IPS-18a (cell line): Measurements from ENCODE around the gene DYSF.

Experiments
- H3K27ac ChIP-seq: one replicate; pipeline ENCODE4 v1.5.1; 2013; ENCODE audit warnings: low read length
- H3K27me3 ChIP-seq: one replicate; pipeline ENCODE4 v1.6.1; 2013; ENCODE audit warnings: mild to moderate bottlenecking, low read length; ENCODE audit not compliant: control insufficient read depth, insufficient read depth
- H3K36me3 ChIP-seq: one replicate; pipeline ENCODE4 v1.6.1; 2013; ENCODE audit warnings: low read depth, low read length; ENCODE audit not compliant: control insufficient read depth
- H3K4me1 ChIP-seq: one replicate; pipeline ENCODE4 v1.6.1; 2013; ENCODE audit warnings: low read depth, low read length; ENCODE audit not compliant: control insufficient read depth
- H3K4me3 ChIP-seq: one replicate; pipeline ENCODE4 v1.5.1; 2013; ENCODE audit warnings: low read length
- H3K9ac ChIP-seq: one replicate; pipeline ENCODE4 v1.6.1; 2013; ENCODE audit warnings: mild to moderate bottlenecking, low read length, moderate library complexity
- H3K9me3 ChIP-seq: one replicate; pipeline ENCODE4 v1.6.1; 2013; ENCODE audit warnings: low read depth, low read length; ENCODE audit not compliant: control insufficient read depth

The DYSF gene

DNA sequence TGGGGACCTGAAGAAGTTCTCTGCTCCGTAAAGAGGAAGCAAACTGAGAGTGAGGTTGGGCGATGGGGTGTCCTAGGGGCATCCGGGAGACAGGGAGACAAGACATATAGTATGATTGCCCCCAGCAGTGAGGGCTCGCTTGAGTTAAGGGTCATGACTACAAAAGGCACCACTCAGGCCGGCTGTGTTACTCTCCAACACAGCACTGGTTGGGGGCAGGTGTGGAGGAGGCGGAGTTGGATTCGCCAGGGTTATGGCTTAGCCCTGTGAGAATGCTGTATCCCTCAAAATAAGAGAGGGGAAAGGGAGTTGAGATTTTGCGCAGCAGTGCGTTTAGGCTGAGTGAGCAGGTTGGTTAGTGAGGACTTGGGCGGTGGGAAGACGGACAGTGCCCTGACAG, 12.0 kb downstream of the DYSF start:
- Histone ChIP-seq H3K27me3 (peaks cover 73% of the 10 kb centered on the region), H3K4me3 (peak overlapping the region; percentile 59), H3K9me3 (no peaks in the 10 kb centered on the region), H3K36me3 (no peaks in the 10 kb centered on the region), H3K9ac (no peak overlapping the region), H3K27ac (no peak overlapping the region), H3K4me1 (peaks cover 14% of the 10 kb centered on the region)

DNA sequence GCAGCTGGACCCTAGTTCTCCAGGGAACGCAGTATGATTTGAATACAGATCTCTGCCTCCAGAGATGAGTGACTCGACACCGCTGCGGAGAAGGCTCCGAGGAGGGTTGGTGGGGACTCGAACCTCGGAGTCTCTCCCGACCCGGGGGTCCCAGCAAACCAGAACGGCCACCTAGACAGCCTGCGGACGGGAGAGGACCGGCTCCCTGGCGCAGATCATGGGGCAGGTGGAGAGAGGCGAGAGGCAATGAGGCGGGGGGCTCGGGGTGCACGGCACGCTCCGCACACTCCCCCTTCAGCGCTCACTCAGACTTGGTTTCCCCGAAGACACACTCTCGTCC, 12.6 kb downstream of the DYSF start:
- Histone ChIP-seq H3K9ac (no peak overlapping the region), H3K27me3 (peaks cover 73% of the 10 kb centered on the region), H3K27ac (no peak overlapping the region), H3K9me3 (no peaks in the 10 kb centered on the region), H3K4me3 (peak overlapping the region; percentile 59), H3K36me3 (no peaks in the 10 kb centered on the region), H3K4me1 (peaks cover 11% of the 10 kb centered on the region)

DNA sequence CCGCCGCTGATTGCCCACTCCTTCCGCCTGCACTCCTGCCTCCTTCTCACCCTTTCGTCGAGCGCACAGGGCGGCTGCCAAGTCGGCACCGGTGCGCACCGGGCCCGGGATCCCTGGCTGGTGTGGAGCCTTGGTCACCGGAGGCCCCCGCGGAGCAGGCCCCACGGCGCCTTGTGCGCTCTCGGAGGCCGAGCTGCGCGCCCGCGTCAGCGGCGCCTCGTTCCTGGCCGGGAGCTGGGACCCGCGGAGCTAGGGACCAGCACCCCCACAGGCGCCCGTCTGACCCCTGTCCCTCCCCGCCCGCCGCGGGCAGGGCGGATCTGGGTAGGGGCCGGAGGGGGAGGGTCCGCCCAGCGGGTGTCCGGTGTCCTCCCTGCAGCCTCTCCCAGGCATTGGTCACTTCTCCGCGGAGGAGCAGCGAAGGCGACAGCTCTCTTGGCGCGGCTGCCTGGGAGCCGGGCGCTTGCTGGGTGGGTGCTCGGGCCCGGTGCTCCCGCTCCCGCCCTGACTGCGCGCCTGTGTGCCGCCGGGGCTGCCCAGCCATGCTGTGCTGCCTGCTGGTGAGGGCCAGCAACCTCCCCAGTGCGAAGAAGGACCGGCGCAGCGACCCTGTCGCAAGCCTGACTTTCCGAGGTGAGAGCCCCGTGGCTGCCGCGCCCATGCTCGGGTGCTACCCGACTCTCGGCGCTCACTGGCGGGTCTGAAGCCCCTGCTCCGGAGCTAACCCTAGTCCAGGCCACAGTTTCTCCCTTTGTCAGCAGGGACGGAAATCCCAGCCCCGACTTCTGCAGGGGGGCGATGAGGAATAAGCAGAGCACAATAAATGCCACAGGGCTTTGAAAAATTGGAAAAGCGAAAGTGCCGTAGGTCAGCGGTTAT, 13.2 kb downstream of the DYSF start:
- H3K4me3 ChIP-seq = peak overlapping the region; percentile 59
- peaks cover 69% of the 10 kb centered on the region for H3K27me3 ChIP-seq
- no peaks in the 10 kb centered on the region for H3K36me3 ChIP-seq
- H3K27ac ChIP-seq = no peak overlapping the region
- H3K9ac ChIP-seq = peak overlapping the region; percentile 1
- H3K9me3 ChIP-seq = no peaks in the 10 kb centered on the region
- peaks cover 11% of the 10 kb centered on the region for H3K4me1 ChIP-seq

DNA sequence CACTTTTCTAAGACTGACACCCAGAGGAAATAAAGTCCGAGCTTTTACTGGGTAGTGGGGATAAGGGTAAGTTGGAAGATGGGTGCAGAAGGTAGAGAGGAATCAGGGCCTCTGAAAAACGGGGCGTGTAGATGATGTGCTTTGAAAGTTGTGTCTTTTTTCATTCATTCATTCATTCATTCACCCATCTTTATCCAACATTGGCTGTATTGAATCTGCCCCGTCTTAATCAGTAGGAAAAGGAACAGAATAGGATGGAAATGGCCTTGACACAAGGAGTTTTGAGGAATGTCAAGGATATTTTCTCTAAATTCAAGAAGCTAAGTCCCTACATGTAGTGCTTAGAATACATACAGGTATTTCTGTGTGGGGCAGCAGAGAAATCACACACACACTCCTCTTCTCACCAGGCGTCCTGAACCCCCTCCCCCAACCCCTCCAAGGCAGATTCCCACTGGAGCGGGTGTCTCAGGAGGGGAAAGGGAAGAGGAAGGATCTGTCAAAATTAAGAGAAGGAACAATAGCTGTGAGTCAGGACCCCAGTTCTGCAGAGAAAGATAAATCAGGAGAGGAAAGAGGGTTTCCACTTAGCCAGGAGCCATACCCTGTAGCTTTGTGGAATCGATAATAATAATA, 13.9 kb downstream of the DYSF start:
- Histone ChIP-seq H3K27ac (no peak overlapping the region), H3K27me3 (peaks cover 62% of the 10 kb centered on the region), H3K9me3 (no peaks in the 10 kb centered on the region), H3K9ac (peak overlapping the region; percentile 1), H3K4me3 (peak overlapping the region; percentile 59), H3K36me3 (no peaks in the 10 kb centered on the region), H3K4me1 (peaks cover 11% of the 10 kb centered on the region)

DNA sequence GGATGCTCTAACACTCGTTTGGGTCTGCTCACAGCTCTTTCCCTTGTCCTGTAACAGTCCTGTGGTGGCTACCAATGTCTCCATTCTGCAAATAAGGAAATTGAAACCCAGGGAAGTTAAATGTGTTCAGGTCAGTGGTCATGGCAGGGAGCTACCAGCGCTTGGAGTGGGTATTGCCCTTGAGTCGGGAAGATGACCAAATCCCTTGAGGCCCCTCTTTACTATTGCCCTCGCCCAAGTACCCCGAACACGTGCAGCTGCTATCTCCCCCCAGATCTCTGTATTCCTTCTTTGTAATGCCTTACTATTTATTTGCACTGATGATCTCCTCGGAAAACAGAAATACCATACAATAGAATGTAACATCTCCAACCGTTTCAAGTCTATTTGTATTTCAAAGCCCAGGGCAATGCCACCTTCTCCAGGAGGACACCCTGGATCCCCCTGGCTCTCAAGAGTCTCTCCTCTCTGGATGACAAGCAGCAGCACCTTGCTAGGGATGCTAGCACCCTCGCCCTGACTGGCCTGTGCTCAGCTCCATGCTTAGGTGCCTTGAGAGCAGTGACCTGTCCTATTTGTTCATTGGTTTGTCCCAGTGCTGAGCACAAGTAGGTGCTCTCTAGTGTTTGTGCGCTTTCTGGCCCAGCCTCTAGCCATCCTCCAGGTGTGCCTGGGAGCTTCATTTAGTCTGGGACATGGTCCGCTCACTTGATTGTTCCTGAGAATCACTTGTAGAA, 15.1 kb downstream of the DYSF start:
- Histone ChIP-seq H3K27me3 (peaks cover 56% of the 10 kb centered on the region), H3K4me1 (peaks cover 11% of the 10 kb centered on the region), H3K4me3 (no peak overlapping the region), H3K9me3 (no peaks in the 10 kb centered on the region), H3K9ac (no peak overlapping the region), H3K36me3 (no peaks in the 10 kb centered on the region), H3K27ac (no peak overlapping the region)

DNA sequence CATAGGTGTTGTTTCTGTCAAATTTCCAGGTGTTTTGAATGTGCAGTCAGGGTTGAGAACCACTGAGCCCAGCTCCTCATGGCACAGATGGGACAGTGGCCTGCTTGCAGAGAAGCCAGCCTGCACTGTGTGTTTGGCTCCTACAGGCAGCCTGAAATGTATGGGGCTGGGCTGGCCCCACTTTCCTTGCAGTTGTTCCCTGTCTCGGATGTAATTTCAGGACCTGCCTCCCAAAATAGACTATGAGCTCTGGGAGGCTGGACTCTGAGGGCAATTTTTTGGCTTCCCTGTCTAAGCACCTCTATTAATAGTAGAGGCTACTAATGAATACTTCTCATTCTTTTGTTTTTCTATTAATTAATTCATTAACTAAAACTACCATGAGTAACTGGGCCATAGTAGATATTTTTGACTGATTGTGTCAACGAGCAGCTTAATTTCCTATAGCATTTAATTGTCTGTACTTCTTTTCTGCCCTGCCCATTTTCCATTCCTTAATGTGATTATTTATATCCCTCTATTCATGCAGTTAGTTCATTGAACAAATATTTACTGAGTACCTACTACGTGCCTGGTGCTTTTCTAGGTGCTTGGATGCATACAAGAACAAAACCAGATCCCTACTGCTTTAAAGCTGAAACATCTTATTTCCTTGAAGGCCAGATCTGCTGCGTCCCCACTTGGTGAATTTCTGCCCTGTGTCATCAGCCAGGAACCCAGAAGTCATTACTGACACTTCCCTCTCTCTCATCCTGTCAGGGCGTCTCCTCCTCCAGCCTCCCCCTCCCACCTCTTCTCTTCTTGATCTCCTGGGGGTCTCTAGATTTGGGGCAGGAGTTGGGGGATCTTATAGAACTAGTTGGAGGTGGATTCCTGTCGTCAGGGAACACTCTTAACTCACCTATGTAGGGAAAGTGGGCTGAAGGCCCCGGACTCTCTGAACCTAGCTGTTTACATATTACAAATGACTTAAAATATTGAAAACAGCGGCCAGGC, 16.3 kb downstream of the DYSF start:
- H3K27me3 ChIP-seq = peaks cover 44% of the 10 kb centered on the region
- no peaks in the 10 kb centered on the region for H3K36me3 ChIP-seq
- no peak overlapping the region for H3K27ac ChIP-seq
- no peak overlapping the region for H3K9ac ChIP-seq
- no peaks in the 10 kb centered on the region for H3K9me3 ChIP-seq
- H3K4me3 ChIP-seq = no peak overlapping the region
- H3K4me1 ChIP-seq = peaks cover 11% of the 10 kb centered on the region

DNA sequence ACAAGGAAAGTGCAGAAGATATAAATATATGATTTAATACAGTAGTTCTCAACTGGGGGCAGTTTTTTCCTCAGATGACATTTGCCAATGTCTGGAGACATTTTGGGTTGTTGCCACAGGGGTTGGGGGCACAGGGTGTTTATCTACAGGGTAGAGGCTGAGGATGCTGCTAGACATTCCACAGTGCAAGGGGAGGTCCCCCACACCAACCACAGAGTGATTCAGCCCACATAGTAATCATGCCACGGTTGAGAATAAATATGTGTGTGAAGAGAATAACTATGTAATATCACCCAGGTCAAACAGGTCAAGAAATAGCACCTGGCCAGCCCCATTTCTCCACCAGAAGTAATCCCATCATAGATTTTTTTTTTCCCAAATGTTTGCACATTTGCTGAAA, 17.9 kb downstream of the DYSF start:
- no peak overlapping the region for H3K27ac ChIP-seq
- no peaks in the 10 kb centered on the region for H3K9me3 ChIP-seq
- no peak overlapping the region for H3K4me3 ChIP-seq
- no peak overlapping the region for H3K9ac ChIP-seq
- no peaks in the 10 kb centered on the region for H3K36me3 ChIP-seq
- peaks cover 28% of the 10 kb centered on the region for H3K27me3 ChIP-seq
- H3K4me1 ChIP-seq = peaks cover 6% of the 10 kb centered on the region

DNA sequence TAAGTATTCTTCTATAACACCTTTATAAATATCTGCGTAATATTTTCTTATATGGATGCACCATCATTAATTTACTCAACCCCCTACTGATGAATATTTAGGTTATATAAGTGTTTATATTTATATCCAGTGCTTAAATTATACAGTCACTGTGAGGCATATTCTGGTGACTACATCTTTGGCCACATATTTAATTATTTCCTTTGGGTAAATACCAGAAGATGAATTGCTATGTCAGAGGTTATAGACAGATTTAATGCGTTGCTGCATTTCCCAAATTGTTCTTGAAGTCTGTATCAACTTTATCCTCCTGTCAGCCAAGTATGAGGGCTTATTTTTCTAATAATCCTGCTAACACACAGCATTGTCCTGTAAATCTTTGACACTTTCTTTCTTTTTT, 18.7 kb downstream of the DYSF start:
- peaks cover 20% of the 10 kb centered on the region for H3K27me3 ChIP-seq
- H3K27ac ChIP-seq = no peak overlapping the region
- no peaks in the 10 kb centered on the region for H3K36me3 ChIP-seq
- no peak overlapping the region for H3K4me3 ChIP-seq
- no peaks in the 10 kb centered on the region for H3K9me3 ChIP-seq
- H3K4me1 ChIP-seq = peaks cover 5% of the 10 kb centered on the region
- no peak overlapping the region for H3K9ac ChIP-seq

DNA sequence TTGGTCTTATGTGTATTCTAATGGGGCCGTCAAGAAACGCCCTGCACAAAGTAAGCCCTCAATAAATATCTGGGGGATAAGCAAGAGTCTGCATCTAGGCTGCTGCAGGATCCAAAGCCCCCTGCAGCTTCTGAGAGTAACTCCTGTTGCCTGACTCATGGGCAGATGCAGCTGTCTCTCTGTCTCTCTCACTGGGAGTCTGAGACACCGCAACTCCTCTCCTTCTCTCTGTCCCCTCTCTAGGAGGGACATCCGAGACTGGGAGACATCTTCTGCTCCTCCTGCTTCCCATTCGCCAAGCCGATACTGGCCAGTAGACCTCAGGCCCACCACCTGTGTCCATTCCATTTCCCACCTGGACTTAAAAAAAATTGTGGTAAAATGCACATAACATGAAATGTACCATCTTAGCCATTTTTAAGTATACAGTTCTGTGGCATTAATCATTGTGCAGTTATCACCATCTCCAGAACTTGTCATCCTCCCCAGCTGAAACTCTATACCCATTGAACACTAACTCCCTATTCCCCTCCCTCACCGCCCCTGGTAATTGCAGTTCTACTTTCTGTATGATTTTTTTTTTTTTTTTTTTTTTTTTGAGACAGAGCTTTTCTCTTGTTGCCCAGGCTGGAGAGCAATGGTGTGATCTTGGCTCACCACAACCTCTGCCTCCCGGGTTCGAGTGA, 20.1 kb downstream of the DYSF start:
- Histone ChIP-seq H3K9me3 (no peaks in the 10 kb centered on the region), H3K4me1 (peaks cover 8% of the 10 kb centered on the region), H3K36me3 (no peaks in the 10 kb centered on the region), H3K9ac (no peak overlapping the region), H3K4me3 (no peak overlapping the region), H3K27me3 (peaks cover 6% of the 10 kb centered on the region), H3K27ac (no peak overlapping the region)

DNA sequence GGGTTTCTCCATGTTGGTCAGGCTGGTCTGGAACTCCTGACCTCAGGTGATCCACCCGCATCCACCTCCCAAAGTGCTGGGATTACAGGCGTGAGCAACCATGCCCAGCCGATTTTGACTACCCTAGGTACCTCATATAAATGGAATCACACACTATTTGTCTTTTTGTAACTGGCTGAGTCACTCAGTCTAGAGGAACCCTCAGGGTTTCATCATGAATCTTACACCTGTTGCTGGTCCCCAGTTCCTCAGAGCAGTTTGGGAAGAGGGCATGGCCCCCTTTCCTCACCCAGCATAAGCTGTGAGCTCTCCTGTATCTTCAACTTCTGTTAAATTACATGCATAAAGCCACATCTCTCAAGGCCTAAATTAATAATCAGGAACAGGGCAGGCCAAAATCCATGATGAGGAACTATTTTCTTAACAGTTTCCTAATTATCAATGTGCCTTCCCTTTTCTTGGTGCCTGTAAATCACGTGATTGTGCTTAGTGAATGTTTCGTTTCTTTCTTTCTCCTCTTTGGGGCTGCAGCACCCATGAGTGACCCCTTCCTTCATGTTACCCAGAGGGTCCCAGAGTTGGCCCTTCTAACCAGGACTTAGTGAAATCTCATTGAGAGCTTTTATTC, 20.9 kb downstream of the DYSF start:
- H3K4me1 ChIP-seq = peaks cover 8% of the 10 kb centered on the region
- no peak overlapping the region for H3K27ac ChIP-seq
- no peaks in the 10 kb centered on the region for H3K36me3 ChIP-seq
- no peak overlapping the region for H3K9ac ChIP-seq
- H3K27me3 ChIP-seq = no peaks in the 10 kb centered on the region
- H3K4me3 ChIP-seq = no peak overlapping the region
- H3K9me3 ChIP-seq = no peaks in the 10 kb centered on the region
